Caco-2 (cell line): ENCODE data around the gene RNU1-4. TPM values are rescaled to one million over a fixed set of nuclear protein-coding genes. Genes with fewer than 3 reads are reported as not detected.
"Not testable (repeated sequence)": the region's sequence is repeated elsewhere in the genome, so short reads cannot be mapped to it uniquely, and the experiment has no call there.

ENCODE experiments used
- BruUV-seq: library from RNA; stranded (reverse); fragments of 400-500 nt; replicated peaks from 2 replicates; lab custom pipeline; 2021; lab: Mats Ljungman, UMichigan
- CTCF ChIA-PET: fragments of 300-600 bp; sonication (Branson Sonifier 250); formaldehyde crosslinking; loops from one replicate; lab custom pipeline; 2022; ENCODE audit warnings: antibody characterized with exemption; lab: Charles Lee
- POLR2A ChIA-PET: fragments of 300-600 bp; sonication (Branson Sonifier 250); formaldehyde crosslinking; loops from one replicate; lab custom pipeline; 2022; ENCODE audit warnings: antibody characterized with exemption; lab: Charles Lee
- DNase-seq, 2 experiments: peaks; one replicate each; pipeline versions ENCODE4 v3.0.0 to v3.0.0-alpha.2; 2020 to 2022
- H3K27me3 ChIP-seq: replicated peaks from 2 replicates; pipeline ENCODE4 v1.6.0; 2011; ENCODE audit warnings: low read length; ENCODE audit not compliant: control insufficient read depth, insufficient read depth
- H3K36me3 ChIP-seq: 2 replicates; pipeline ENCODE4 v1.5.1; 2011; ENCODE audit warnings: low read length; ENCODE audit not compliant: control insufficient read depth, insufficient read depth
- H3K4me1 ChIP-seq: fragments of 250-450 bp; sonication (Bioruptor Pico); 2 replicates; pipeline ENCODE4 v1.5.1; 2020; ENCODE audit warnings: mild to moderate bottlenecking
- H3K4me3 ChIP-seq: 2 replicates; pipeline ENCODE4 v1.5.1; 2011; ENCODE audit warnings: low read depth, mild to moderate bottlenecking, control low read depth, low read length
- H3K9me3 ChIP-seq: fragments of 250-450 bp; sonication (Bioruptor Pico); 2 replicates; pipeline ENCODE4 v1.5.1; 2020; ENCODE audit warnings: mild to moderate bottlenecking, moderate library complexity
- H3K27ac Mint-ChIP-seq: one replicate; pipeline ENCODE4 v1.8.0; 2022; ENCODE audit warnings: mixed read lengths; ENCODE audit not compliant: unreplicated experiment
- H3K27me3 Mint-ChIP-seq: one replicate; pipeline ENCODE4 v1.8.0; 2022; ENCODE audit warnings: mixed read lengths; ENCODE audit not compliant: insufficient read depth, unreplicated experiment
- H3K36me3 Mint-ChIP-seq: one replicate; pipeline ENCODE4 v1.8.0; 2022; ENCODE audit warnings: mild to moderate bottlenecking, mixed read lengths; ENCODE audit not compliant: insufficient read depth, unreplicated experiment
- H3K4me1 Mint-ChIP-seq: one replicate; pipeline ENCODE4 v1.8.0; 2022; ENCODE audit warnings: low read depth, mixed read lengths; ENCODE audit not compliant: unreplicated experiment
- H3K4me3 Mint-ChIP-seq: one replicate; pipeline ENCODE4 v1.8.0; 2022; ENCODE audit warnings: mild to moderate bottlenecking, moderate library complexity, mixed read lengths; ENCODE audit not compliant: unreplicated experiment
- H3K9me3 Mint-ChIP-seq: one replicate; pipeline ENCODE4 v1.8.0; 2022; ENCODE audit warnings: mixed read lengths; ENCODE audit not compliant: unreplicated experiment
- intact Hi-C: fragments of 100-400 bp; cut with micrococcal nuclease; formaldehyde crosslinking; loops from one replicate; pipeline ENCODE4 v1.10.0; 2022; ENCODE audit not compliant: unreplicated experiment
- total RNA-seq: library from RNA; stranded (reverse); gene quantifications from 2 replicates; pipeline ENCODE4 v1.2.3, GENCODE V29; 2022
- TF ChIP-seq, protein P1 (sequence below), 2 experiments: fragments of 200-600 bp in 1 of 2; IDR thresholded peaks; 1 replicate in 1 of 2; 2 replicates in 1 of 2; pipeline versions ENCODE4 v1.5.1 to v1.8.0; 2011 to 2022; ENCODE audit warnings: antibody characterized with exemption in 1 of 2, control low read depth in 1 of 2, inconsistent platforms in 1 of 2, low read depth in 1 of 2, low read length in 1 of 2, mild to moderate bottlenecking in 1 of 2, moderate library complexity in 1 of 2; ENCODE audit not compliant: insufficient read depth in 1 of 2, severe bottlenecking in 1 of 2, unreplicated experiment in 1 of 2

Gene RNU1-4
- total RNA-seq, 1 experiment from 2014 or later, result 1,622 TPM

DNA sequence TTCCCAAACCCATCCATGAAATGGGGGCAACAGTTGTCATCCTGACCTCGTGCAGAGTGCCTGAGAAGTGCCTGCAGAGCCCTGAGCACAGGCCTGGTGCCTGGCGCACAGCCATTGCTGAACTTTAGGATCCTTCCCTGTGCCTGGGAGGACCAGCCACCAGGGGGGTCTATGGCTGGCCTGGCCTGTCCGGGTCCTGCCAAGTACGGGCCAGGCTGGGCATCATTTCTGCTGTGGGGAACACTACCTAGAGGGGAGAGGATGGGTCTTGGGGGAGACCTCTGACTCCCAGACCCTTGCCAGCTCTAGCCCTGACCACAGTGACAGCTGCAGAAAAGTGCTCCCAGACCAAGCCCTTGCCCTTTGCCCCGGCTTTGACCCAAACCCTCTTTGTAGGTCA lies 28.2 kb upstream of the RNU1-4 start:
- H3K36me3 Mint-ChIP-seq, CTCF ChIA-PET, H3K4me1 ChIP-seq, intact Hi-C loops, BruUV-seq, H3K9me3 Mint-ChIP-seq, H3K27ac Mint-ChIP-seq, H3K4me3 ChIP-seq, DNase-seq, H3K27me3 Mint-ChIP-seq, H3K27me3 ChIP-seq, H3K9me3 ChIP-seq, H3K4me1 Mint-ChIP-seq, H3K4me3 Mint-ChIP-seq, POLR2A ChIA-PET, H3K36me3 ChIP-seq: not testable (repeated sequence)
- TF ChIP-seq, protein P1, sequence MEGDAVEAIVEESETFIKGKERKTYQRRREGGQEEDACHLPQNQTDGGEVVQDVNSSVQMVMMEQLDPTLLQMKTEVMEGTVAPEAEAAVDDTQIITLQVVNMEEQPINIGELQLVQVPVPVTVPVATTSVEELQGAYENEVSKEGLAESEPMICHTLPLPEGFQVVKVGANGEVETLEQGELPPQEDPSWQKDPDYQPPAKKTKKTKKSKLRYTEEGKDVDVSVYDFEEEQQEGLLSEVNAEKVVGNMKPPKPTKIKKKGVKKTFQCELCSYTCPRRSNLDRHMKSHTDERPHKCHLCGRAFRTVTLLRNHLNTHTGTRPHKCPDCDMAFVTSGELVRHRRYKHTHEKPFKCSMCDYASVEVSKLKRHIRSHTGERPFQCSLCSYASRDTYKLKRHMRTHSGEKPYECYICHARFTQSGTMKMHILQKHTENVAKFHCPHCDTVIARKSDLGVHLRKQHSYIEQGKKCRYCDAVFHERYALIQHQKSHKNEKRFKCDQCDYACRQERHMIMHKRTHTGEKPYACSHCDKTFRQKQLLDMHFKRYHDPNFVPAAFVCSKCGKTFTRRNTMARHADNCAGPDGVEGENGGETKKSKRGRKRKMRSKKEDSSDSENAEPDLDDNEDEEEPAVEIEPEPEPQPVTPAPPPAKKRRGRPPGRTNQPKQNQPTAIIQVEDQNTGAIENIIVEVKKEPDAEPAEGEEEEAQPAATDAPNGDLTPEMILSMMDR (IDR thresholded peaks at IDR 0.05; ENCODE audit: insufficient read depth in 1 of 2, low read depth in 1 of 2, low read length in 1 of 2, severe bottlenecking in 1 of 2, unreplicated experiment in 1 of 2), result peak in 1 of 2 experiments; percentile 12

GRCh38 chr1:16712582-16712981 lies 27.7 kb upstream of the RNU1-4 start:
- BruUV-seq, H3K27me3 Mint-ChIP-seq, H3K36me3 Mint-ChIP-seq, H3K36me3 ChIP-seq, DNase-seq, H3K4me3 ChIP-seq, H3K27me3 ChIP-seq, H3K4me1 Mint-ChIP-seq, H3K9me3 Mint-ChIP-seq, H3K4me1 ChIP-seq, POLR2A ChIA-PET, intact Hi-C loops, H3K27ac Mint-ChIP-seq, H3K9me3 ChIP-seq, CTCF ChIA-PET, H3K4me3 Mint-ChIP-seq: not testable (repeated sequence)

DNA sequence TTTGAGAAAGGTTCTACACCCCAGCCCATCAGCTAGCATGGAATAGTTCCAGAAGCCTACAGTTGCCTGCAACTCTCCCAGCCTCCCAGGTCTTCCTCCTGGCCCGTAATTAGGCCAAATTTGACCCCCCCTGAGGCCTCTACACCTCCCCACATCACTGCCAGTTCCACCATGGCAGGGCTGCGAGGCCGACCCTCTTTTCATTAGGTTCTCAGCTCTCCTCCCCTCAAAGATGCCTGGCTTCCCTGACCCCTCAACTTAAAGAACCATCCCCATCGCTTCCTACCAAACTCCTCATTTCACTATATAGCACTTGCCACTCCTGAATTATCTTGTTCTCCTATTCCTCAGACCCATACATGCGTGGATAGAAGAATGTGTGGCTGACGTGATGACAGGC lies 27.3 kb upstream of the RNU1-4 start:
- BruUV-seq, H3K36me3 ChIP-seq: not testable (repeated sequence)

DNA sequence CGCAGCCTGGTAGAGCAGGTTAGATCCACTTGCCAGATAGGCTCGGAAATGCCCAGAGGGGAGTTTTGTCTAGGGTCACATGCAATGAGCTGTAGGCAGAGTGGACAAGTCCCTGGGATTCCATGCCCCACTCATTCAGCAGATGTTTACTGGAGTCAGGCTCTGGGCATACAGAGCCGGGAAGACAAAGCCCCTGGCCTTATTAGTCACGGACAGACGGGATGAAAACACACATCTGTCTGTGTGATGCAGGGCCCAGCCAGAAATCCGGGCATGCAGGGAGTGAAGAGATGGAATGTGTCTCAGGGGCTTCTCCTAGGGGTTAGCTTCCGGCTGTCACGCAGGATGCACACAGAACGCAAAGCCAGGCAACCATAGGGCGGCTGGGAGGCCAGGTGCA lies 26.8 kb upstream of the RNU1-4 start:
- DNase-seq, H3K9me3 ChIP-seq, BruUV-seq, H3K4me3 Mint-ChIP-seq, H3K36me3 ChIP-seq, H3K4me3 ChIP-seq, H3K9me3 Mint-ChIP-seq, H3K27ac Mint-ChIP-seq, H3K4me1 Mint-ChIP-seq, intact Hi-C loops, CTCF ChIA-PET, H3K36me3 Mint-ChIP-seq, H3K4me1 ChIP-seq, H3K27me3 ChIP-seq, H3K27me3 Mint-ChIP-seq, POLR2A ChIA-PET: not testable (repeated sequence)

More for the DNA sequence above, 27.3 kb upstream of the RNU1-4 start:
- H3K9me3 ChIP-seq, H3K9me3 Mint-ChIP-seq, CTCF ChIA-PET, H3K27ac Mint-ChIP-seq, H3K36me3 Mint-ChIP-seq, H3K4me3 ChIP-seq, intact Hi-C loops, H3K4me3 Mint-ChIP-seq, H3K27me3 Mint-ChIP-seq, H3K4me1 Mint-ChIP-seq, H3K27me3 ChIP-seq, POLR2A ChIA-PET, DNase-seq, H3K4me1 ChIP-seq: not testable (repeated sequence)
